ENCODE data around the gene PPP2R5B. TPM values are rescaled to one million over a fixed set of nuclear protein-coding genes. Genes with fewer than 3 reads are reported as not detected.

PPP2R5B gene
- 10 to 100 TPM; 11.3 to 11.4 TPM for total RNA-seq

DNA sequence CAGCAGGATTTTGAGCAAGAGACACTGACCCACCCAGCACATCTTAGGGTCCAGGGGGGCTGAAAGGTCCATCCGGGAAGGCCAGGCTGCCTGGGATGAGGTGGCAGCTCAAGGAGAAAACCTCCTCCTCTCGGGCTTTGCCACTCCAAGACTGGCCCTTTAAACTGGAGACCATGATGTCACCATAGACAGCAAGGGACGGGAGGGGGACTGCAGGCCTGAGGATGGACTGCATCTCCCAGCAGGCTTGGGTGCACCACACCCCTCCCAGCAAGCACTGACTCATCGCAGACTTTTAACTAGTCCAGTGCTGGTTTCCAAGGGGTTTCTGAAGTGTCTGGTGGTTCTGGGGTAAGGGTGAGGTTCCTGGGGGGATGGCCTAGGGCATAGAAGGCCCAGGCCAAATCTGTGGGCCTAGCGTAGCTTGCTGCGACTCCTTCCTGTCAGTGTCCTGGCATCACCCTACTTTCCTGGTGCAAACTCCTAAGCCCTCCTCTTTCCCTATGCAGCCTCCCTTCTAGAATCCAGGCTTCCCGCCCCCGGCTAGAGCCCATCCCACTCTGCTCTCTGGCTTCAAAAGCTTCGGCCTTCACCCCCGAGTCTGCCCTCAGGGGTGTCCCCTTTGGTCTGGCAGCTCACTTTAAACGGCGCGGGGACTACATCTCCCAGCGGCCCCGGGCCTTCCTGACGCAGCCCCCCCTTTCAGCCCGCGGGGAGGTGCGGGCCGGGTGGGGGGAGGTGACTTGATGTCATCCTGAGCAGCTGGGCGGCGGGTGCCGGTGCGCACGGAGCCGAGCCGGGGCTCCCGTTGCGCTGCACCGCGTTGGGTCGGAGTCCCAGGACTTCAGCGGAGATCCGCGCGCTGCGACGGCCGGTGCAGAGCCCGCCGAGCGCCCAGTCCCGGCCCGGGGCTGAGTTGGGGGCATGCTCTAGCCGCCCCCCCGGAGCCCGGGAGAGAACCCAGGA, at the start of gene PPP2R5B:
TSS of gene PPP2R5B (plus strand) at position 746 of the 966 bp plus-strand sequence. CDS start 1,046 bp downstream, outside the sequence.
- H3K27me3 Mint-ChIP-seq = no peaks in the 10 kb centered on the region
- peak; percentile 89 for DNase-seq
- peaks cover under 1% of the 10 kb centered on the region for H3K36me3 Mint-ChIP-seq
- peak within 1 kb of the TSS; percentile 98 for H3K27ac Mint-ChIP-seq
- peak within 1 kb of the TSS; percentile 91 for H3K4me3 Mint-ChIP-seq
- H3K4me1 Mint-ChIP-seq = peaks cover 13% of the 10 kb centered on the region
- no peaks in the 10 kb centered on the region for H3K9me3 Mint-ChIP-seq

DNA sequence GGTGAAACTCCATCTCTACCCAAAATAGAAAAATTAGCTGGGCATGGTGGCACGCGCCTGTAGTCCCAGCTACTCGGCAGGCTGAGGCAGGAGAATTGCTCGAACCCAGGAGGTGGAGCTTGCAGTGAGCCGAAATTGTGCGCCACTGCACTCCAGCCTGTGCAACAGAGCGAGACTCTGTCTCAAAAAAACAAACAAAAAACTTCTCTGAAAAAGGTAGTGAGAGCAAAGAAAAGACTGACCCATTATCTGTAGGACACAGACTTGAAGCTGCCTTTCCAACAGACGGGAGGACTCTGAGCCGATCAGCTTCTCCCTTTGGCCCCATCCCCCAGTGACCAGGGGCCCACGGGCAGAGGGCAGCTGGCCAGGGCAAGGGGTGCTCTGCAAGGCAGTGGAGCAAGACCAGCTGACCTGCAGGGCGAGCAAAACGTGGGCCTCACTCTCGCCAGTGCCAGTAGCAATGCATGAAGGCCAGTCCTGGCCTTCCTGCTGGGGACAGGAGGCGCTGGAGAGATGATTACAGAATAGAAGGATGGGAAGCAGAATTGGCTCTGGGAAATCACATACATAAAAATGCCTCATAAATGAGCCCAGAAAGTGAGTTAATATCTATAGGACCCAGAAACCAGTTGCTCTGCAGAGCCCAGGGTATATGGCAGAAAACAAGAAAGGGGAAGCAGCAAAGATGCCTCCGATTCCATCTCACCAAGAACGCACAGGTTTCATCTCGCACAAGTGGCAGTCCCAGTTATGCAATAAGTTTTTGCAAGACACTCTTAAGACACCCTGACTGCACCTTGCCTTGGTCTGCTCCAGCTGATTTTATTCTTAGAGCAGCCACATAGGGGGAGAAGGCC, 48.9 kb upstream of the PPP2R5B start:
- peak overlapping the region; percentile 95 for H3K4me3 Mint-ChIP-seq

DNA sequence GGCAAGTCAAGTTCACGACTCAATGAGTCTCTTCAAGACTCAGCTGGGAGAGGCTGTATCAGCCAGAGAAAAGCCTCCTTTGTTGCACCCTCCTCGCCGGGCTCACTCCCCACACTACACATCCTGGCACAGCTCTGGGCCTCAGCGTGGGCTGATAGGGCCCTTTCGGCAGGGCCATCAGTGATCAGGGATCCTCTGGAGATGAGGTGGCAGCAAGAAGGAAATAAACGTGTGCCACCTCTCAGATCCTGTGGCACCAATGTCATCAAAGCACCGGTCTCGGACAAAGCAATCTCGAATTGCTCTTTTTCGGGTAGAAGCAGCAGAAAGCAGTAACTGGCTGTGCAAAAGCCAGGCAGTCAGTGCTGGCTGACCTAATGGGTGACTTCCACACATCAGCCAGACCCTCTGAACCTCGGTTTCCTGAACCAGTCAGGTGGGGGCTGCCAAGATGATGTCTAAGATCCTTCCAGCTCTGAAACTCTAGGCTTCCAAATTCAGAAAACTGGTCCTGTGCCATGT, 48.2 kb upstream of the PPP2R5B start:
- Mint-ChIP-seq H3K27ac (peak overlapping the region; percentile 77), H3K4me3 (peak overlapping the region; percentile 95), H3K4me1 (peaks cover 74% of the 10 kb centered on the region), H3K36me3 (peaks cover 52% of the 10 kb centered on the region), H3K9me3 (no peaks in the 10 kb centered on the region), H3K27me3 (no peaks in the 10 kb centered on the region)
- peak; percentile 50 for DNase-seq

More for the DNA sequence above, 48.9 kb upstream of the PPP2R5B start:
- Mint-ChIP-seq H3K9me3 (no peaks in the 10 kb centered on the region), H3K36me3 (peaks cover 54% of the 10 kb centered on the region), H3K4me1 (peaks cover 70% of the 10 kb centered on the region), H3K27me3 (no peaks in the 10 kb centered on the region), H3K27ac (peak overlapping the region; percentile 75)
- no peak for DNase-seq

DNA sequence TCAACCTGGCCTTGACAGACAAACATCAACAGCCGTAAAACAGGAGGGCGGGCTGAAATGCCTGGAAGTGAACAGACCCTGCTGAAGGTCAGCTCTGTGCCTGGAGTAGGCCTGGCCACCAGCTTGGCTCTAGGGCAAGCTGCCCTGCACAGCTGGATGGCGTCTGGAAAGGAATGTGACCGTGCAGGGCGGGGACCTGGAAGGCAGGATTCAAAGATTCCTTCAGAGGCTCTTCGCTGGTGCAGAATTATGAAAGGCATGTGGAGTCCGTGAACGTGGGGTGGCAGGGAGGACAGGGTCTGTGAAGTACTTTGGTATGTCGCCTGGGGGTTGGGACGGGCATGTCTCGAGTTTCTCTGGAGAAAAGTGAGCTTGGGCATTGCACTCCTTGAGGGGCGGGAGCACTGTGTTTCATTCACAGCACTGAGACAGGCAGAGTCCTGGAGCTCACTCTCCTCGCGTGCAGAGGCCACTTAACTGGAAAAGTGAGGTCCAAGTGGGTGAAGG, 47.6 kb upstream of the PPP2R5B start:
- Mint-ChIP-seq H3K27me3 (no peaks in the 10 kb centered on the region), H3K27ac (peak overlapping the region; percentile 77), H3K4me3 (peak overlapping the region; percentile 95), H3K9me3 (no peaks in the 10 kb centered on the region), H3K36me3 (peaks cover 48% of the 10 kb centered on the region), H3K4me1 (peaks cover 73% of the 10 kb centered on the region)
- DNase-seq = no peak

DNA sequence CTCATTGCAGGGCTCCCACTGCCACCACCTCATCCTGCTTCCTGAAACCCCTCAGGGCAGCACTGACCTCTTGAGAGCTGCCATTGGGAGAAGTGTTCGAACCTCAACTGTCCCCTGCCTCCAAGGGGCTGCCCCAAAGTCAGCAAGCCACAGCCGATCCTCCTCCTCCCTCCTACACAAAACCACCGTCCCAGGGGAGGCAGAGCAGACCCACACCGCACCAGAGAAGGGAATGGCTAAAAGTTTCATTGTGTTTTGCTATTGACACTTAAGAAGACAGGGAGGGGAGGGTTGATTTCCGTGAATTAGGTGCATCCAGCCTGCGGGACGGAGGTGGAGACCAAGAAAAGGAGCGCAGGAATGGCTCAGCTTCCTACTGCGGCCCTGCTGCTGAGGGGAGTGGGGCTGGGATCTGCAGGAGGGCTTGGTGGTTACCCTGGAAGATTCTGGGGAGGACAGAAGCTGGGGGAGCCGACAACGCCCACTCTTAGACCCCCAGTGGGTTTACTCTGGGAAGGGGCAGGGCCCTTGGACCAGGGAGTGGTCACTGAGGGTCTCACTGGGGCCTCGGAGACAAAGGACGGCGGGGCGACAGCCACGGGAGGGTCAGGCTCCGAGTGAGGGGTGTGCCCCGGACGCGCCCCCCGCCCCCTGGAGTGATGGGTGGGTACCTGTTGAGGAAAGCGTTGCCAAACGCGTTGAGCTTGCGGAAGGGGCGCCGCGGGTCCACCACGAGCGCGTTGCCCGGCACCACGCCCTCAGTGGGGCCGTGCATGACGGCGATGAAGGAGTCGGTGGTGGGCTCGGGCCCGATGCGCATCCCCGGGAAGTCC, 46.9 kb upstream of the PPP2R5B start:
- no peak for DNase-seq
- H3K27ac Mint-ChIP-seq = peak overlapping the region; percentile 77
- no peaks in the 10 kb centered on the region for H3K27me3 Mint-ChIP-seq
- H3K9me3 Mint-ChIP-seq = no peaks in the 10 kb centered on the region
- H3K4me3 Mint-ChIP-seq = peak overlapping the region; percentile 95
- H3K36me3 Mint-ChIP-seq = peaks cover 44% of the 10 kb centered on the region
- peaks cover 68% of the 10 kb centered on the region for H3K4me1 Mint-ChIP-seq

DNA sequence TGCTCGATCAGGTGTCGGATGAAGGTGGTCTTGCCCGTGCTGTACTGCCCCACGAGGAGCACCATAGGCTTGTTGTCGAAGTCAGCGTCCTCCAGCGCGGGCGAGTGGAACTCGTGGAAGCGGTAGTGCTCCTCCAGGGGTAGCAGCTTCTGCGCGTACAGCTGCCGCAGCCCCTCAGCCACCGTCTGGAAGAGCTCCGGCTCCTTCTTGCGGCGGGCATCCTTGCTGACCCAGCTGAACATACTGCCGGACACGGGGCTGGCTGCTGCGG, 46.3 kb upstream of the PPP2R5B start:
- Mint-ChIP-seq H3K4me3 (peak overlapping the region; percentile 95), H3K27ac (peak overlapping the region; percentile 77), H3K9me3 (no peaks in the 10 kb centered on the region), H3K36me3 (peaks cover 40% of the 10 kb centered on the region), H3K27me3 (no peaks in the 10 kb centered on the region), H3K4me1 (peaks cover 64% of the 10 kb centered on the region)
- DNase-seq = no peak

DNA sequence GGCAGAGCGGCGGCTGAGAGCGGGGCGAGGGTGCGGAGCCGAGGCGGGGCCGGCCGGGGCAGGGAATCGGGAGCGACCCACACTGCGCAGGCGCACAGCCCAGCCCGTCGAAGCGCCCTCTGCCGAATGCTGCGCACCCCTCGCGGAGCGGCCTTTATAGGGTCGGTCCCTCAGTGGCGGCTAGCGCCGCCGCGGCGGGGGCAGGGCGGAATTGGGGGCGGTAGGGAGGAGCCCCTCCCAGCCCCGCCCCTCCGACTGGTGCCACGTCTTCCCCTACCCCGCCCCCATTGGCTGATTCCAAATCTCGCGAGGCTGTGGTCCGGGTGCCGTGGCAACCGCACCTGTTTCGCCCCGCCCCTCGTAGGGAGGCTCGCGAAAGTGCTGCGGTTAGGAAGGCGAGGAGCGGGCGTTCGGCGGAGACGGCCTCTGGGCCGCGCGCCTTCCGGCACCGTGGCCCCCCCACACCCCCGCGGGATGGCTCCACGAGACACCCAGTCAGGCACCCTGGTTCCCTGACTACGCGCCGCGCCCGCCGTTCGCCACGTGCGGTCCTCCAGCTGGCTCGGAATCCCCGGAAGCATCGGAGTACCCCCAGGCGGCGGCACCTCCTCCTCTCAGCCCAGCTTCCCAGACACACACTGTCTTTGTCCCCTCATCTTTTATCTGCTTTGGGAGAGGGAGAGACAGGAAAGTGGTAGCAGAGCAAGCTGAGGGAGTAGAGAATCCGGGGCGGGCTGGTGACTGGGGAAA, 45.8 kb upstream of the PPP2R5B start, which contains the start of gene EHD1:
TSS of gene EHD1 (minus strand) at position 128 of the 750 bp plus-strand sequence. CDS start 157 bp downstream, outside the sequence.
- Mint-ChIP-seq H3K27me3 (no peaks in the 10 kb centered on the region), H3K27ac (peak within 1 kb of the TSS; percentile 99), H3K4me3 (peak within 1 kb of the TSS; percentile 98), H3K36me3 (peaks cover 37% of the 10 kb centered on the region), H3K9me3 (no peaks in the 10 kb centered on the region), H3K4me1 (peaks cover 61% of the 10 kb centered on the region)
- DNase-seq = peak; percentile 99

DNA sequence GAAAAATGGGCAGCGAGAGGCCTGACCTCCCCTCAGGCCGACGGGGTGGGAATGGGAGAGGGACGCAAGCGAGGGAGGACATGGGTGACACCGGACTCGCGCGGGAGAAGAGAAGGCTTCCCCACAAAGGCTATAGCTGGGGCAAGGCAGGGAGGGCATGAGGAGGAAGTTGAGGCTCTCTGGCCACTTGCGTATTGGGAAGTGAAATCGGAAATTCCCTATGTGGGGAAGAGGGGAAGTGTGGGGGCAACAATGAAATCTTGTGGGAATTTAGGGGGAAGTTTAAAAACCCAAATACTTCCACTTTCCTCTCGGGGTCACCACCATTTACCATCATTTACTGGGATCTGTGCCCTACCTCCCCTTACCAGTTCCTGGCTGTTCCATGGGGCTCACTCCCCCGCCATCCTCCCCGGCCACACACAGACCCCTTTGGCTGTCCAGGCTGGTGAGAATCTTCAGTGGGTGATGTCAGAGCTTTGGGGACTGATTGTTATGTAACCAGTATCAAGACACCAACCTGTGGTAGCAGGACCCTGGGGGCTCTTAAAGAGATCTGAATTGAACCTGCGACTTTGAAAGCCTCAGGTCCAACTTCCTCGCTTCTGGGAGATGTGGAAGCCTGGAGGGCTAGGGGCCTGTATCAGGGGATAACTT, 45.1 kb upstream of the PPP2R5B start:
- H3K27me3 Mint-ChIP-seq = no peaks in the 10 kb centered on the region
- H3K9me3 Mint-ChIP-seq = no peaks in the 10 kb centered on the region
- peak overlapping the region; percentile 99 for H3K27ac Mint-ChIP-seq
- H3K36me3 Mint-ChIP-seq = peaks cover 33% of the 10 kb centered on the region
- no peak for DNase-seq
- peak overlapping the region; percentile 98 for H3K4me3 Mint-ChIP-seq
- peaks cover 60% of the 10 kb centered on the region for H3K4me1 Mint-ChIP-seq

DNA sequence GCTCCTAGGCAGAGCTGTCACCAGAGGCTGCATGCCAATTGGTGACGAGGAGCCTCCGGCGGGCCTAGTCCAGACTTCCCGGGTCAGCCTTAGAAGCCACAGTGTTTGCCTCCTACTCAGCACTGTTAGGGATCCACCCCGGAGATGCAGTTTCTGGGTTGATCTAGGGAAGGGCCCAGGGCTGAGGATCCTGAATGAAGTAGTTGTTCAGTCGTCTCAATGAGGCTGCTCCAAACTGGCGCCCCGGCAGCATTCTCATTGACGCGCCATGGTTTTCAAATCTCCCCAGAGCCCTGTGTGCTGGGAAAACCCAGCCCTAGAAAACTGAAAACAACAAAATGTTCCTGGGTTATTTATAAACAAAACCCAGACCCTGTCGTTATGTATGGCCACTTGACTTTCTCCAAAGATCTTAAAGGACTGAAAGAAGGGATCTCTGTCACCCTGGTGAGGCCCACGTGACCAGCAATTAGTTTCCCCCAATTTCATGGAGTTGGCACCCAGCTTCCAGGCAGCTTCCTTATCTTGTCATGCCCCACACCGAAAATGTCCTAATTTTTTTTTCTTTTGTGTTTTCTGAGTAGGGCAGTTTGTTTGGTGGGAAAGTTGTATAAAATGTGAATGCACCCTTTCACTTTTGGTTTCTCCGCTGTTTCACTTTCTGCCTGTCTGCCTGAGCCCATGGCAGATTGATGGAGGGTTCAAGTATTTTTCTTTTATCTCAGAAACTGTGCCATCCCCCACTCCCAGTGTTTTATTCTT, 44.1 kb upstream of the PPP2R5B start:
- H3K27ac Mint-ChIP-seq = peak overlapping the region; percentile 99
- no peak for DNase-seq
- H3K4me1 Mint-ChIP-seq = peaks cover 55% of the 10 kb centered on the region
- peaks cover 23% of the 10 kb centered on the region for H3K36me3 Mint-ChIP-seq
- no peaks in the 10 kb centered on the region for H3K9me3 Mint-ChIP-seq
- peak overlapping the region; percentile 98 for H3K4me3 Mint-ChIP-seq
- H3K27me3 Mint-ChIP-seq = no peaks in the 10 kb centered on the region

DNA sequence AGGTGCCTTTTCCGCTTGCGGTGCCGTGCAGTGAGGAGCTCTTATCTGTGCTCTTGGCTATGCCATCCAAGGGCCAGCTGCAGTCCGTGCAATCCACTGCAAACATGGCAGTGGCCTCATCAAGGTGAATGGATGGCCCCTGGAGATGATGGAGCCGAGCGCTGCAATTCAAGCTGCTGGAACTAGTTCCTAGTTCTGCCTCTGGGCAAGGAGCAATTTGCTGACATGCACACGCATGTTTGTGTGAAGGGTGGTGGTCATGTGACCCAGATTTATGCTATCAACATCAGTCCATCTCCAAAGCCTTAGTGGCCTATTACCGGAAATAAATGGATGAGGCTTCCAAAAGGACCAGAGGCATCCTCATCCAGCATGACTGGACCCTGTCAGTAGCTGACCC, 43.0 kb upstream of the PPP2R5B start:
- no peak overlapping the region for H3K4me3 Mint-ChIP-seq

DNA sequence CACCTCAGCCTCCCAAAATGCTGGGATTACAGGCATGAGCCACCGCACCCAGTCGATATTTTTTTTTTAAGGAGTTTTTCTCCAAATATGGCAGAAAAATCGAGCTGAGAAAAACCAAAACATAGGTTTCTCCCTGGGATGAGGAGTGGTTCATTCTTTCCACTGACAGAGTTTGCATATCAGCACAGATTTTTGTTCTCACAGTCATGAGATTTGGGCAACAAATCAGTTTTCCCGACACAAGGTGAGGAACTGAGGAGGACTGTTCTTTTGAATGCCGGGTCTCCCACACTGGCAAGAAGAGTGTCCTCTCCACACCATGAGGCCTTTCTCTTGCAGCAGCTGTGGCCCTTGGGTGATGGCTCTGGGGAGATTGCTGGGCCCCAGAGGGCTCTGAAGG, 42.2 kb upstream of the PPP2R5B start:
- Mint-ChIP-seq H3K4me3 (no peak overlapping the region), H3K36me3 (peaks cover 7% of the 10 kb centered on the region), H3K9me3 (no peaks in the 10 kb centered on the region), H3K27me3 (no peaks in the 10 kb centered on the region), H3K27ac (no peak overlapping the region), H3K4me1 (peaks cover 49% of the 10 kb centered on the region)
- no peak for DNase-seq

More for the DNA sequence above, 43.0 kb upstream of the PPP2R5B start:
- DNase-seq = no peak
- H3K27ac Mint-ChIP-seq = peak overlapping the region; percentile 99
- peaks cover 13% of the 10 kb centered on the region for H3K36me3 Mint-ChIP-seq
- no peaks in the 10 kb centered on the region for H3K27me3 Mint-ChIP-seq
- H3K4me1 Mint-ChIP-seq = peaks cover 52% of the 10 kb centered on the region
- no peaks in the 10 kb centered on the region for H3K9me3 Mint-ChIP-seq

DNA sequence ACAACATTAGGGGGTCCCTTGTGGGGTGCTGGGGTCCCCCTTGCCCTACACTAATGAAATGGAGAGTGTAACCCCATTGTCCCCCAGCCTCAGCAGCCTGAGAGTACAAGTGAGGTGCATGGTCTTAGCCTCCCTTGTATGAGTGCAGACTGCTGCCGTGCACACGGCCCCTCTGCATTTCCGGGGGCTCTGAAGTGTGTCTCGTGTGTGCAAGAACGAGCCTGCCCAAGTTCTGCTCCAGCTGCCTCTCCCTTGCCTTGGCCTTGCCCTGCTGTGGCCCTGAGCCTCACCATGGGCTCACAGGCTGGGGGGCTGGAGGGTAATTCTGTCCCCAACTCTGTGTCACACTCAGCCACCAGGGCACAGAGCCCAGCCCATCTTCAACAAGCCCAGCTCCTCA, 40.9 kb upstream of the PPP2R5B start:
- H3K9me3 Mint-ChIP-seq = no peaks in the 10 kb centered on the region
- no peak overlapping the region for H3K4me3 Mint-ChIP-seq
- peaks cover 57% of the 10 kb centered on the region for H3K4me1 Mint-ChIP-seq
- H3K27me3 Mint-ChIP-seq = no peaks in the 10 kb centered on the region
- no peak overlapping the region for H3K27ac Mint-ChIP-seq
- peaks cover 2% of the 10 kb centered on the region for H3K36me3 Mint-ChIP-seq
- no peak for DNase-seq
